ENCODE measurements around the gene OR2A42.
"Not testable (repeated sequence)": the region's sequence is repeated elsewhere in the genome, so short reads cannot be mapped to it uniquely, and the experiment has no call there.

DNA sequence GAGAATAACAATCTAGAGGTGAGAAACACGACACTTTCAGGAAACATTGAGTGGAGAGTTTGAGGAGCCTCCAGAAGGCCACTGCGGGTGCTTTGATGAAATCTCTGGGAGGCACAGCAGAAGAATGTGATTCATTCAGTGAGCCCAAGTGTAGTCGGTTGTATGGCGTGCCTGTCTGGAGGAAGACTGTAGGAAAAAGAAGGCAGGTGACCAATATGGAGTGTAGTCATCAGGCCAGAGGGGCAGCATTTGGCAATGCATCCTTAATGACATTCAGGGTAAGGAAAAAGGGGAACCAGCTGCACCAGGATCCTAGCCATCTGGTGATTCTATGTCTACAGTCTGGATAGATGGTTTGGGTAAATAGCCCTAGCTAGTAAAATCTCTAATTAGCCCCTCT is 12.9 kb upstream of the OR2A42 start:
- TF ChIP-seq, protein P1, sequence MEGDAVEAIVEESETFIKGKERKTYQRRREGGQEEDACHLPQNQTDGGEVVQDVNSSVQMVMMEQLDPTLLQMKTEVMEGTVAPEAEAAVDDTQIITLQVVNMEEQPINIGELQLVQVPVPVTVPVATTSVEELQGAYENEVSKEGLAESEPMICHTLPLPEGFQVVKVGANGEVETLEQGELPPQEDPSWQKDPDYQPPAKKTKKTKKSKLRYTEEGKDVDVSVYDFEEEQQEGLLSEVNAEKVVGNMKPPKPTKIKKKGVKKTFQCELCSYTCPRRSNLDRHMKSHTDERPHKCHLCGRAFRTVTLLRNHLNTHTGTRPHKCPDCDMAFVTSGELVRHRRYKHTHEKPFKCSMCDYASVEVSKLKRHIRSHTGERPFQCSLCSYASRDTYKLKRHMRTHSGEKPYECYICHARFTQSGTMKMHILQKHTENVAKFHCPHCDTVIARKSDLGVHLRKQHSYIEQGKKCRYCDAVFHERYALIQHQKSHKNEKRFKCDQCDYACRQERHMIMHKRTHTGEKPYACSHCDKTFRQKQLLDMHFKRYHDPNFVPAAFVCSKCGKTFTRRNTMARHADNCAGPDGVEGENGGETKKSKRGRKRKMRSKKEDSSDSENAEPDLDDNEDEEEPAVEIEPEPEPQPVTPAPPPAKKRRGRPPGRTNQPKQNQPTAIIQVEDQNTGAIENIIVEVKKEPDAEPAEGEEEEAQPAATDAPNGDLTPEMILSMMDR (IDR thresholded peaks at IDR 0.05; ENCODE audit: low read depth, low read length) = not testable (repeated sequence)
- TF ChIP-seq EZH2phosphoT487 (IDR thresholded peaks at IDR 0.05; ENCODE audit: low read depth) = not testable (repeated sequence)

Data from OCI-LY3 (cell line).